ENCODE data around the gene SLC44A5.

The SLC44A5 gene

GRCh38 chr1:75431843-75432242 lies 179.1 kb downstream of the SLC44A5 start:
- no peak overlapping the region for H3K4me3 ChIP-seq (IDR thresholded peaks at IDR 0.05; ENCODE audit: insufficient read depth, low read depth, low read length)
- no peaks in the 10 kb centered on the region for H3K27me3 ChIP-seq (ENCODE audit: insufficient read depth, low read depth)
- H3K36me3 ChIP-seq (ENCODE audit: insufficient read depth), result no peaks in the 10 kb centered on the region

GRCh38 chr1:75430526-75430925 lies 180.4 kb downstream of the SLC44A5 start:
- Histone ChIP-seq H3K4me3 (IDR thresholded peaks at IDR 0.05; ENCODE audit: insufficient read depth, low read depth, low read length) (no peak overlapping the region), H3K4me2 (no peak overlapping the region)
- no peak for TF ChIP-seq CTCF (conservative IDR thresholded peaks at IDR 0.05; ENCODE audit: low read depth, low read length)

More at GRCh38 chr1:75431843-75432242, 179.1 kb downstream of the SLC44A5 start:
- Histone ChIP-seq H3K4me1 (ENCODE audit: low read depth, poor library complexity, severe bottlenecking) (no peaks in the 10 kb centered on the region), H3K4me2 (no peak overlapping the region), H2AFZ (ENCODE audit: low read depth) (no peak overlapping the region), H4K20me1 (ENCODE audit: insufficient read depth) (no peaks in the 10 kb centered on the region), H3K79me2 (ENCODE audit: insufficient read depth, low read depth) (no peaks in the 10 kb centered on the region), H3K9ac (no peak overlapping the region), H3K27ac (no peak overlapping the region)
- TF ChIP-seq CTCF (conservative IDR thresholded peaks at IDR 0.05; ENCODE audit: low read depth, low read length), result no peak

GRCh38 chr1:75426688-75427087 lies 184.2 kb downstream of the SLC44A5 start:
- no peak for TF ChIP-seq CTCF (conservative IDR thresholded peaks at IDR 0.05; ENCODE audit: low read depth, low read length)
- H3K27ac ChIP-seq, result no peak overlapping the region
- no peak overlapping the region for H3K9ac ChIP-seq
- no peaks in the 10 kb centered on the region for H3K36me3 ChIP-seq (ENCODE audit: insufficient read depth)
- H4K20me1 ChIP-seq (ENCODE audit: insufficient read depth), result no peaks in the 10 kb centered on the region
- no peak overlapping the region for H3K4me3 ChIP-seq (IDR thresholded peaks at IDR 0.05; ENCODE audit: insufficient read depth, low read depth, low read length)
- no peaks in the 10 kb centered on the region for H3K79me2 ChIP-seq (ENCODE audit: insufficient read depth, low read depth)
- H3K27me3 ChIP-seq (ENCODE audit: insufficient read depth, low read depth), result no peaks in the 10 kb centered on the region
- no peaks in the 10 kb centered on the region for H3K4me1 ChIP-seq (ENCODE audit: low read depth, poor library complexity, severe bottlenecking)
- H2AFZ ChIP-seq (ENCODE audit: low read depth), result no peak overlapping the region
- H3K4me2 ChIP-seq, result no peak overlapping the region

More at GRCh38 chr1:75430526-75430925, 180.4 kb downstream of the SLC44A5 start:
- no peaks in the 10 kb centered on the region for H3K4me1 ChIP-seq (ENCODE audit: low read depth, poor library complexity, severe bottlenecking)
- H3K9ac ChIP-seq, result no peak overlapping the region
- no peaks in the 10 kb centered on the region for H3K36me3 ChIP-seq (ENCODE audit: insufficient read depth)
- H4K20me1 ChIP-seq (ENCODE audit: insufficient read depth), result no peaks in the 10 kb centered on the region
- H3K27me3 ChIP-seq (ENCODE audit: insufficient read depth, low read depth), result no peaks in the 10 kb centered on the region
- no peaks in the 10 kb centered on the region for H3K79me2 ChIP-seq (ENCODE audit: insufficient read depth, low read depth)
- no peak overlapping the region for H2AFZ ChIP-seq (ENCODE audit: low read depth)
- no peak overlapping the region for H3K27ac ChIP-seq

- H3K27me3 ChIP-seq (ENCODE audit: insufficient read depth, low read depth), result no peaks in the 10 kb centered on the region
- H4K20me1 ChIP-seq (ENCODE audit: insufficient read depth), result no peaks in the 10 kb centered on the region
- H3K4me3 ChIP-seq (IDR thresholded peaks at IDR 0.05; ENCODE audit: insufficient read depth, low read depth, low read length), result no peak overlapping the region
- TF ChIP-seq CTCF (conservative IDR thresholded peaks at IDR 0.05; ENCODE audit: low read depth, low read length), result no peak
- H3K9ac ChIP-seq, result no peak overlapping the region
- H3K27ac ChIP-seq, result no peak overlapping the region
- no peaks in the 10 kb centered on the region for H3K36me3 ChIP-seq (ENCODE audit: insufficient read depth)
- H3K4me2 ChIP-seq, result no peak overlapping the region
- no peaks in the 10 kb centered on the region for H3K79me2 ChIP-seq (ENCODE audit: insufficient read depth, low read depth)
- no peak overlapping the region for H2AFZ ChIP-seq (ENCODE audit: low read depth)
- no peaks in the 10 kb centered on the region for H3K4me1 ChIP-seq (ENCODE audit: low read depth, poor library complexity, severe bottlenecking)
These were observed 185.8 kb downstream of the SLC44A5 start for GRCh38 chr1:75425001-75425650.

Data from KMS-11 (cell line).